Upper lobe of left lung (tissue), 4 donors: Measurements from ENCODE around the gene TNS3.

Source experiments
- CTCF ChIP-seq, 6 experiments: fragments of 450-650 bp in 4 of 6; fragments of 200-600 bp in 2 of 6; sonication (generic) in 2 of 6; IDR thresholded peaks; one replicate each; pipeline ENCODE4 v1.5.1; 2016 to 2019; ENCODE audit warnings: antibody characterized with exemption in 6 of 6
- EP300 ChIP-seq, 4 donors: sonication (generic); formaldehyde crosslinking; IDR thresholded peaks; one replicate each; pipeline ENCODE4 v1.5.1; 2017; ENCODE audit warnings: antibody characterized with exemption in 4 of 4, control low read depth in 2 of 4
- POLR2A ChIP-seq, 4 donors: fragments of 450-650 bp; IDR thresholded peaks; one replicate each; pipeline ENCODE4 v1.5.1; 2016 to 2017; ENCODE audit warnings: antibody characterized with exemption in 4 of 4, mild to moderate bottlenecking in 2 of 4
- POLR2AphosphoS5 ChIP-seq, 2 donors: sonication (generic); formaldehyde crosslinking; IDR thresholded peaks; one replicate each; pipeline ENCODE4 v1.5.1; 2017; ENCODE audit warnings: antibody characterized with exemption in 2 of 2

- TF ChIP-seq CTCF (IDR thresholded peaks at IDR 0.05): no peak
- no peak for TF ChIP-seq POLR2AphosphoS5 (IDR thresholded peaks at IDR 0.05)
- TF ChIP-seq EP300 (IDR thresholded peaks at IDR 0.05): no peak
- TF ChIP-seq POLR2A (IDR thresholded peaks at IDR 0.05): no peak
These were observed 13.9 kb downstream of the TNS3 start for GRCh38 chr7:47568056-47568455.
